Thyroid gland (tissue), 4 donors: ENCODE data around the gene FAM120A.

Experiments used
- CTCF ChIP-seq, 6 experiments: fragments of 200-600 bp in 3 of 6; fragments of 450-650 bp in 3 of 6; sonication (generic) in 3 of 6; IDR thresholded peaks; one replicate each; pipeline ENCODE4 v1.5.1; 2016 to 2019; ENCODE audit warnings: antibody characterized with exemption in 6 of 6, mild to moderate bottlenecking in 2 of 6, inconsistent platforms in 1 of 6, moderate library complexity in 1 of 6
- POLR2A ChIP-seq, 2 donors: fragments of 450-650 bp; IDR thresholded peaks; one replicate each; pipeline ENCODE4 v1.6.1; 2017; ENCODE audit warnings: antibody characterized with exemption in 2 of 2, mild to moderate bottlenecking in 2 of 2, moderate library complexity in 1 of 2

GRCh38 chr9:93464395-93464794, 12.9 kb downstream of the FAM120A start:
- no peak for TF ChIP-seq CTCF (IDR thresholded peaks at IDR 0.05)
- no peak for TF ChIP-seq POLR2A (IDR thresholded peaks at IDR 0.05)
